Measurements from ENCODE around the gene PRSS57. TPM values are rescaled to one million over a fixed set of nuclear protein-coding genes. Genes with fewer than 3 reads are reported as not detected.

Gene PRSS57
- total and polyA plus RNA-seq, 2 of the 4 experiments (the other 2 are of a cell fraction), result not detected

DNA sequence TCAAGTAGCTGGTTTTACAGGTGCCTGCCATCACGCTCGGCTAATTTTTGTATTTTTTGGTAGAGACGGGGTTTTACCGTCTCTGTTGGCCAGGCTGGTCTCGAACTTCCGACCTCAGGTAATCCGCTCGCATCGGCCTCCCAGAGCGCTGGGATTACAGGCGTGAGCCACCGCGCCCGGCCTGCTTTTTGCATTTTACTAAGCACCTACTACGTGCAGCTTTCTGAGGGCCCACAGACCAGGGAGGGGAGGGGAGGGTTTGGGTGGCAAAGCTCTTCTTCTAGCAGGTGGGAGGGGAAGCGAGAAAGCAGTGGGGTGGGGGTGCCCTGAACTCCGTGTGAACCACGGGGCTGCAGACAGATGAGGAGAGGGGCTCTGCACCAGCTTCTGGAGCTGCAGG is 28.5 kb upstream of the PRSS57 start:
- Histone ChIP-seq H3K27me3 (ENCODE audit: control insufficient read depth, insufficient read depth, low read length) (peaks cover 2% of the 10 kb centered on the region; the same call in 1 of the 2 replicates), H3K9ac (ENCODE audit: low read depth, low read length) (no peak overlapping the region), H3K56ac (ENCODE audit: extremely low read depth, insufficient read depth, low read length) (no peak overlapping the region), H2AK9ac (replicated peaks; ENCODE audit: low read depth, low read length, poor library complexity) (no peak overlapping the region), H3K4me3 (ENCODE audit: insufficient read depth, low read depth, low read length) (no peak overlapping the region), H4K20me1 (ENCODE audit: insufficient read depth, low read length) (no peaks in the 10 kb centered on the region), H3K9me3 (ENCODE audit: control insufficient read depth, insufficient read depth, low read length) (no peaks in the 10 kb centered on the region), H3K9me1 (ENCODE audit: insufficient read depth, low read length) (no peaks in the 10 kb centered on the region), H3K4ac (ENCODE audit: low read depth, low read length) (no peak overlapping the region), H4K5ac (ENCODE audit: low read depth, low read length) (no peak overlapping the region), H3K79me1 (ENCODE audit: low read depth in 1 of 2, low read length in 2 of 2) (no peaks in the 10 kb centered on the region; a peak in 1 of 4 replicates), H3K18ac (ENCODE audit: low read depth, low read length) (no peak overlapping the region), H3K23ac (ENCODE audit: low read depth, low read length) (no peak overlapping the region), H2BK120ac (ENCODE audit: low read depth, low read length) (no peak overlapping the region), H2AFZ (replicated peaks; ENCODE audit: low read length, poor library complexity) (no peak overlapping the region), H4K8ac (ENCODE audit: low read depth in 2 of 2, low read length in 2 of 2) (no peak overlapping the region), H2BK5ac (ENCODE audit: low read depth, low read length, poor library complexity, severe bottlenecking) (no peak overlapping the region), H3K4me1 (ENCODE audit: control insufficient read depth, insufficient read depth, low read length) (peaks cover 4% of the 10 kb centered on the region; the same call in 1 of the 2 replicates), H3K27ac (ENCODE audit: insufficient read depth, low read length) (no peak overlapping the region), H3K4me2 (ENCODE audit: low read depth, low read length) (no peak overlapping the region), H2BK20ac (ENCODE audit: low read depth, low read length) (no peak overlapping the region), H3K36me3 (ENCODE audit: control insufficient read depth, insufficient read depth, low read length) (peaks cover 12% of the 10 kb centered on the region; the same call in 1 of the 2 replicates), H2AK5ac (ENCODE audit: low read depth, low read length) (no peak overlapping the region), H3K14ac (replicated peaks; ENCODE audit: low read depth, low read length) (no peak overlapping the region), H4K91ac (ENCODE audit: insufficient read depth, low read depth, low read length) (no peak overlapping the region), H2BK15ac (ENCODE audit: low read depth, low read length) (no peak overlapping the region)
- no peak for ATAC-seq (ENCODE audit: low read depth)
- ChIA-PET POLR2A (ENCODE audit: unreplicated experiment) (no interaction called here), CTCF (no interaction called here)
- TF ChIP-seq CHD1 (IDR thresholded peaks at IDR 0.05; ENCODE audit: low read depth, low read length) (no peak), BHLHE40 (IDR thresholded peaks at IDR 0.05; ENCODE audit: low read depth, low read length) (no peak), RAD21 (IDR thresholded peaks at IDR 0.05; ENCODE audit: low read length) (no peak), FOS (IDR thresholded peaks at IDR 0.05; ENCODE audit: low read depth, low read length) (no peak), POLR2A (IDR thresholded peaks at IDR 0.05; ENCODE audit: low read depth, low read length) (no peak), RCOR1 (IDR thresholded peaks at IDR 0.05; ENCODE audit: insufficient replicate concordance, low read length) (no peak), NFE2L2 (IDR thresholded peaks at IDR 0.05; ENCODE audit: low read depth, low read length) (no peak), MAZ (IDR thresholded peaks at IDR 0.05; ENCODE audit: borderline replicate concordance, low read depth, low read length) (no peak), MAFK (IDR thresholded peaks at IDR 0.05; ENCODE audit: low read depth, low read length) (no peak), RFX5 (IDR thresholded peaks at IDR 0.05; ENCODE audit: low read depth, low read length) (no peak), SMC3 (IDR thresholded peaks at IDR 0.05; ENCODE audit: low read depth, low read length) (no peak), MXI1 (IDR thresholded peaks at IDR 0.05; ENCODE audit: borderline replicate concordance, low read depth, low read length) (no peak), CEBPB (IDR thresholded peaks at IDR 0.05; ENCODE audit: low read depth, low read length) (no peak)
- TF ChIP-seq, protein P1, sequence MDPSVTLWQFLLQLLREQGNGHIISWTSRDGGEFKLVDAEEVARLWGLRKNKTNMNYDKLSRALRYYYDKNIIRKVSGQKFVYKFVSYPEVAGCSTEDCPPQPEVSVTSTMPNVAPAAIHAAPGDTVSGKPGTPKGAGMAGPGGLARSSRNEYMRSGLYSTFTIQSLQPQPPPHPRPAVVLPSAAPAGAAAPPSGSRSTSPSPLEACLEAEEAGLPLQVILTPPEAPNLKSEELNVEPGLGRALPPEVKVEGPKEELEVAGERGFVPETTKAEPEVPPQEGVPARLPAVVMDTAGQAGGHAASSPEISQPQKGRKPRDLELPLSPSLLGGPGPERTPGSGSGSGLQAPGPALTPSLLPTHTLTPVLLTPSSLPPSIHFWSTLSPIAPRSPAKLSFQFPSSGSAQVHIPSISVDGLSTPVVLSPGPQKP (IDR thresholded peaks at IDR 0.05; ENCODE audit: borderline replicate concordance, low read depth, low read length), result no peak
- TF ChIP-seq, protein P2, sequence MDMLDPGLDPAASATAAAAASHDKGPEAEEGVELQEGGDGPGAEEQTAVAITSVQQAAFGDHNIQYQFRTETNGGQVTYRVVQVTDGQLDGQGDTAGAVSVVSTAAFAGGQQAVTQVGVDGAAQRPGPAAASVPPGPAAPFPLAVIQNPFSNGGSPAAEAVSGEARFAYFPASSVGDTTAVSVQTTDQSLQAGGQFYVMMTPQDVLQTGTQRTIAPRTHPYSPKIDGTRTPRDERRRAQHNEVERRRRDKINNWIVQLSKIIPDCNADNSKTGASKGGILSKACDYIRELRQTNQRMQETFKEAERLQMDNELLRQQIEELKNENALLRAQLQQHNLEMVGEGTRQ (IDR thresholded peaks at IDR 0.05; ENCODE audit: low read depth, low read length), result no peak
- TF ChIP-seq, protein P3, sequence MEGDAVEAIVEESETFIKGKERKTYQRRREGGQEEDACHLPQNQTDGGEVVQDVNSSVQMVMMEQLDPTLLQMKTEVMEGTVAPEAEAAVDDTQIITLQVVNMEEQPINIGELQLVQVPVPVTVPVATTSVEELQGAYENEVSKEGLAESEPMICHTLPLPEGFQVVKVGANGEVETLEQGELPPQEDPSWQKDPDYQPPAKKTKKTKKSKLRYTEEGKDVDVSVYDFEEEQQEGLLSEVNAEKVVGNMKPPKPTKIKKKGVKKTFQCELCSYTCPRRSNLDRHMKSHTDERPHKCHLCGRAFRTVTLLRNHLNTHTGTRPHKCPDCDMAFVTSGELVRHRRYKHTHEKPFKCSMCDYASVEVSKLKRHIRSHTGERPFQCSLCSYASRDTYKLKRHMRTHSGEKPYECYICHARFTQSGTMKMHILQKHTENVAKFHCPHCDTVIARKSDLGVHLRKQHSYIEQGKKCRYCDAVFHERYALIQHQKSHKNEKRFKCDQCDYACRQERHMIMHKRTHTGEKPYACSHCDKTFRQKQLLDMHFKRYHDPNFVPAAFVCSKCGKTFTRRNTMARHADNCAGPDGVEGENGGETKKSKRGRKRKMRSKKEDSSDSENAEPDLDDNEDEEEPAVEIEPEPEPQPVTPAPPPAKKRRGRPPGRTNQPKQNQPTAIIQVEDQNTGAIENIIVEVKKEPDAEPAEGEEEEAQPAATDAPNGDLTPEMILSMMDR (conservative IDR thresholded peaks at IDR 0.05; ENCODE audit: low read depth, low read length), result no peak
- WGBS, 2 experiments (ENCODE audit: extremely low coverage in 2 of 2, insufficient read length in 1 of 2), result 77% methylated on average over 6 of the region's 18 CpGs; no CpG with 5 or more reads in 1 of the 2 experiments
- intact Hi-C loops (cut with micrococcal nuclease) (no loop called here), in situ Hi-C loops (cut with MboI; ENCODE audit: low sequenced_read_pairs) (no loop called here), dilution Hi-C loops (cut with HindIII; ENCODE audit: low sequenced_read_pairs, unreplicated experiment) (no loop called here)
- BruUV-seq (replicated peaks), result no TSS peak
- no peak for DNase-seq

All from IMR-90 (cell line).